ENCODE results near the gene CLEC6A. TPM values are rescaled to one million over a fixed set of nuclear protein-coding genes. Genes with fewer than 3 reads are reported as not detected.

Gene CLEC6A
- total and polyA plus RNA-seq, 4 donors: not detected

DNA sequence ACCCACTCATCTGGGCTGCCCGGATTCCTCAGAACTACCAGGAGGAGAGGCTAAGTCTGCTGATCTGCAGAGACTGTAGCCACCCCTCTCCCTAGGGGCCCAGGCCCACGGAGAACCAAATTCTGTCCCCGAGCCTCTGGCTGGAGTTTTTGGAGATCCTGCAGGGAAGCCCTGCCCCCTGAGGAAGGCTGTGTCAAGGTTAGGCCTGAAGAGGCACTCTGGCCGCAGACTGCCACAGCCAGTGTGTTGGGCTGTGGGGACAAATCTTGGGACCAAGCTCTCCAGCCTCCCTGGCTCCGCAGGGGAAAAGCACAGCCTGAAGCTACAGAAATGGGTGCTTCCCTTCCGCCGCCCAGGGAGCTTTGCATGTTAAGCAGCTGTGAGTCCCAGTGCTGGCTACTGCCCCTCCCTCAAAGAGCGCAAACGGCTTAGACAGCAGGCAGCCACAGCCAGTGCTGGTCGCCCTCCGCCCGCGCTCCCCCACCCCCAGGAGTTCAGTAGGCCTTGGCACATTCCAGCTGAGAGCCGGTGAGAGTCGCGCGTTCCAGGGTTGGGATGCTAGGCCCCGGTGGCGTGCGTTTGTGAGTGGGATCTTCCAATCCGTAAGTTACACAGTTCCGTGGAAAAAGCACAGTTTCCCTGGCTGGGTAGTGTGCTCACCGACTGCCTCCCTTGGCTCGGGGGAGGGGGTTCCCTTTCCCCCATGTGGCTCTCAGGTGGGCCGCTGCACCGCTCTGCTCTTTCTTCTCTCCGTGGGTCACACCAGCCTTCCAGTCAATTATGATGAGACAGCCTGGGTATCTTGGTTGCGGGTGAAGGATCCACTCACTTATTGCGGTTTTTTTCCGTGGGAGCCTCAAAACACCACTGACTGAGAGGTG lies 71.7 kb downstream of the CLEC6A start:
- Histone ChIP-seq H3K27ac (ENCODE audit: low read depth in 1 of 2, low read length in 2 of 2) (no peak overlapping the region), H3K4me3 (ENCODE audit: low read depth in 1 of 3, low read length in 3 of 3) (no peak overlapping the region), H3K9me3 (ENCODE audit: control insufficient read depth in 4 of 4, low read length in 3 of 4) (peaks cover 0 to 10% (median 0%) of the 10 kb centered on the region in 4 donors), H3K4me1 (ENCODE audit: control insufficient read depth in 4 of 4, insufficient read depth in 4 of 4, low read length in 3 of 4) (no peaks in the 10 kb centered on the region), H3K9ac (ENCODE audit: low read depth in 1 of 2, low read length in 2 of 2) (no peak overlapping the region), H3K36me3 (ENCODE audit: control insufficient read depth in 4 of 4, insufficient read depth in 3 of 4, low read depth in 1 of 4, low read length in 3 of 4) (no peaks in the 10 kb centered on the region), H3K27me3 (ENCODE audit: control insufficient read depth in 4 of 4, insufficient read depth in 4 of 4, low read length in 3 of 4) (peaks cover 0 to 5% (median 0%) of the 10 kb centered on the region in 4 donors)
- 63% methylated on average over 30 of the region's 30 CpGs for WGBS
- DNase-seq (ENCODE audit: low spot score): no peak
- TF ChIP-seq TAF1 (conservative IDR thresholded peaks at IDR 0.05): no peak
- no peak for TF ChIP-seq NR2F2 (IDR thresholded peaks at IDR 0.05)
- TF ChIP-seq FOXA2 (IDR thresholded peaks at IDR 0.05): no peak
- no peak for TF ChIP-seq GABPA (IDR thresholded peaks at IDR 0.05 in 1 of 2, conservative IDR thresholded peaks at IDR 0.05 in 1 of 2)
- TF ChIP-seq HNF4G (IDR thresholded peaks at IDR 0.05): no peak

Small RNA genes lying within 50 kb of the gene (small RNA-seq; reads per million reads assigned to genes)
- not detected for gene RNU6-275P

Other genes with a start within 250 kb of the CLEC6A start
- not detected for gene FAM90A1, start 228.3 kb upstream of the CLEC6A start, total RNA-seq
- not detected for gene FAM90A1, start 228.3 kb upstream of the CLEC6A start, polyA plus RNA-seq
- gene CLEC4D, start 57.5 kb downstream of the CLEC6A start, total RNA-seq: under 1 TPM; 0.51 to 0.67 TPM
- under 1 TPM; 0.08 to 0.40 TPM for gene CLEC4D, start 57.5 kb downstream of the CLEC6A start, polyA plus RNA-seq
- 1 to 10 TPM in 1 of 2 donors, under 1 TPM in 1; 0.05 to 2.9 TPM for gene CLEC4E, start 84.9 kb downstream of the CLEC6A start, total RNA-seq
- 1 to 10 TPM in 1 of 2 donors, under 1 TPM in 1; 0.54 to 2.9 TPM for gene CLEC4E, start 84.9 kb downstream of the CLEC6A start, polyA plus RNA-seq
- gene AICDA, start 156.9 kb downstream of the CLEC6A start, total RNA-seq: under 1 TPM in 1 of 2 donors, not detected in 1; 0.28 TPM
- gene AICDA, start 156.9 kb downstream of the CLEC6A start, polyA plus RNA-seq: not detected
- under 1 TPM in 1 of 2 donors, not detected in 1; 0.42 TPM for gene MFAP5, start 206.9 kb downstream of the CLEC6A start, total RNA-seq
- gene MFAP5, start 206.9 kb downstream of the CLEC6A start, polyA plus RNA-seq: under 1 TPM in 1 of 2 donors, not detected in 1; 0.20 TPM
- 1 to 10 TPM; 5.3 to 9.5 TPM for gene RIMKLB, start 242.0 kb downstream of the CLEC6A start, total RNA-seq
- gene RIMKLB, start 242.0 kb downstream of the CLEC6A start, polyA plus RNA-seq: 1 to 10 TPM; 1.6 to 2.3 TPM